Liver (tissue), 9 donors: ENCODE results near the gene SLC7A6. TPM values are rescaled to one million over a fixed set of nuclear protein-coding genes. Genes with fewer than 3 reads are reported as not detected.

Experiments used
- DNase-seq: peaks from one replicate; pipeline ENCODE4 v3.0.0-alpha.2; 2017; ENCODE audit warnings: low spot score
- H3K27ac ChIP-seq, 2 donors: one replicate each; pipeline ENCODE4 v1.7.0; 2013; ENCODE audit warnings: inconsistent platforms in 2 of 2, low read length in 2 of 2, control low read depth in 1 of 2, low read depth in 1 of 2, mild to moderate bottlenecking in 1 of 2
- H3K27me3 ChIP-seq, 4 donors: one replicate each; pipeline versions ENCODE4 v1.6.1 to v1.7.0; 2013; ENCODE audit warnings: low read length in 3 of 4, inconsistent platforms in 1 of 4, mild to moderate bottlenecking in 1 of 4, moderate library complexity in 1 of 4; ENCODE audit not compliant: control insufficient read depth in 4 of 4, insufficient read depth in 4 of 4
- H3K36me3 ChIP-seq, 4 donors: one replicate each; pipeline versions ENCODE4 v1.6.1 to v1.7.0; 2013; ENCODE audit warnings: low read length in 3 of 4, mild to moderate bottlenecking in 3 of 4, low read depth in 1 of 4, moderate library complexity in 1 of 4; ENCODE audit not compliant: control insufficient read depth in 4 of 4, insufficient read depth in 3 of 4
- H3K4me1 ChIP-seq, 4 donors: one replicate each; pipeline versions ENCODE4 v1.6.1 to v1.7.0; 2013; ENCODE audit warnings: low read length in 3 of 4, mild to moderate bottlenecking in 3 of 4, moderate library complexity in 1 of 4; ENCODE audit not compliant: control insufficient read depth in 4 of 4, insufficient read depth in 4 of 4
- H3K4me3 ChIP-seq, 3 donors: one replicate each; pipeline versions ENCODE4 v1.6.1 to v1.7.0; 2013; ENCODE audit warnings: low read length in 3 of 3, control low read depth in 1 of 3, low read depth in 1 of 3, mild to moderate bottlenecking in 1 of 3
- H3K9ac ChIP-seq, 2 donors: one replicate each; pipeline ENCODE4 v1.7.0; 2013; ENCODE audit warnings: low read length in 2 of 2, mild to moderate bottlenecking in 2 of 2, moderate library complexity in 2 of 2, control low read depth in 1 of 2, low read depth in 1 of 2
- H3K9me3 ChIP-seq, 4 donors: one replicate each; pipeline versions ENCODE4 v1.6.1 to v1.7.0; 2013; ENCODE audit warnings: low read length in 3 of 4; ENCODE audit not compliant: control insufficient read depth in 4 of 4
- ATF3 ChIP-seq: IDR thresholded peaks from 2 replicates; pipeline ENCODE4 v1.6.1; 2016; ENCODE audit warnings: antibody characterized with exemption
- CTCF ChIP-seq: fragments of 150-350 bp; IDR thresholded peaks from 2 replicates; pipeline ENCODE4 v1.5.1; 2017; ENCODE audit warnings: improper control_type of control experiment, low read depth, low read length; ENCODE audit not compliant: missing input control
- EGR1 ChIP-seq, 2 donors: IDR thresholded peaks; 2 replicates each; pipeline ENCODE4 v1.6.1; 2016 to 2018; ENCODE audit warnings: antibody characterized with exemption in 2 of 2, low read depth in 2 of 2
- FOXA1 ChIP-seq: IDR thresholded peaks from 2 replicates; pipeline ENCODE4 v1.6.1; 2016; ENCODE audit warnings: antibody characterized with exemption
- FOXA2 ChIP-seq: IDR thresholded peaks from 2 replicates; pipeline ENCODE4 v1.6.1; 2016; ENCODE audit warnings: antibody characterized with exemption
- GABPA ChIP-seq, 2 donors: IDR thresholded peaks in 1 of 2; conservative IDR thresholded peaks in 1 of 2; 2 replicates each; pipeline ENCODE4 v1.6.1; 2016; ENCODE audit warnings: antibody characterized with exemption in 2 of 2, mild to moderate bottlenecking in 1 of 2, moderate library complexity in 1 of 2
- HNF4A ChIP-seq, 2 donors: conservative IDR thresholded peaks; 2 replicates each; pipeline ENCODE4 v1.6.1; 2016; ENCODE audit warnings: antibody characterized with exemption in 2 of 2, mild to moderate bottlenecking in 2 of 2
- HNF4G ChIP-seq: IDR thresholded peaks from 2 replicates; pipeline ENCODE4 v1.6.1; 2016; ENCODE audit warnings: antibody characterized with exemption
- JUND ChIP-seq, 2 donors: IDR thresholded peaks; 2 replicates each; pipeline ENCODE4 v1.6.1; 2016; ENCODE audit warnings: antibody characterized with exemption in 2 of 2
- NR2F2 ChIP-seq: IDR thresholded peaks from 2 replicates; pipeline ENCODE4 v1.6.1; 2016; ENCODE audit warnings: antibody characterized with exemption
- RAD21 ChIP-seq, 2 donors: IDR thresholded peaks; 2 replicates each; pipeline ENCODE4 v1.6.1; 2016; ENCODE audit warnings: antibody characterized with exemption in 2 of 2, mild to moderate bottlenecking in 2 of 2
- REST ChIP-seq: IDR thresholded peaks from 2 replicates; pipeline ENCODE4 v1.6.1; 2016; ENCODE audit warnings: antibody characterized with exemption, mild to moderate bottlenecking
- RXRA ChIP-seq, 2 donors: IDR thresholded peaks; 2 replicates each; pipeline ENCODE4 v1.6.1; 2017 to 2018; ENCODE audit warnings: antibody characterized with exemption in 2 of 2, mild to moderate bottlenecking in 1 of 2
- SP1 ChIP-seq: IDR thresholded peaks from 2 replicates; pipeline ENCODE4 v1.6.1; 2018; ENCODE audit warnings: antibody characterized with exemption, mild to moderate bottlenecking
- TAF1 ChIP-seq: conservative IDR thresholded peaks from 2 replicates; pipeline ENCODE4 v1.6.1; 2016; ENCODE audit warnings: antibody characterized with exemption, mild to moderate bottlenecking
- YY1 ChIP-seq: IDR thresholded peaks from 2 replicates; pipeline ENCODE4 v1.6.1; 2016; ENCODE audit warnings: antibody characterized with exemption, mild to moderate bottlenecking
- ZBTB33 ChIP-seq: IDR thresholded peaks from 2 replicates; pipeline ENCODE4 v1.6.1; 2016; ENCODE audit warnings: antibody characterized with exemption
- WGBS: extraction: QIAGEN DNeasy Blood & Tissue Kit; methylation state at CpG from one replicate; pipeline ENCODE4 v1.1.7; 2013; 5-methylcytosine and 5-hydroxymethylcytosine counted together
- polyA plus RNA-seq, 2 donors: library from polyadenylated mRNA; stranded (reverse) in 1 of 2; unstranded in 1 of 2; fragments of 200-250 nt in 1 of 2; fragments of >200 nt in 1 of 2; fragmentation: Nextera tagmentation in 1 of 2; extraction: Ambion mirVana in 1 of 2; gene quantifications; one replicate each; pipeline versions ENCODE4 v1.2.1 to v1.2.3, GENCODE V29; 2013 to 2015
- total RNA-seq, 2 donors: library from RNA; depleted of rRNA; stranded (reverse); fragments of >200 nt; gene quantifications; one replicate each; pipeline ENCODE4 v1.2.3, GENCODE V29; 2014
- donor health status: healthy.
- donor health status: healthy.
- donor health status: healthy.
- donor health status: healthy.
- donor health status: healthy.

The SLC7A6 gene
- total and polyA plus RNA-seq, 4 donors = 1.2 to 4.9 (median 1.9) TPM

- no peak overlapping the region for H3K9ac ChIP-seq
- H3K27ac ChIP-seq = no peak overlapping the region
- DNase-seq = no peak
- peaks cover 9 to 38% (median 20%) of the 10 kb centered on the region in 4 donors for H3K36me3 ChIP-seq
- no peaks in the 10 kb centered on the region for H3K27me3 ChIP-seq
- peaks cover 18 to 73% (median 60%) of the 10 kb centered on the region in 4 donors for H3K4me1 ChIP-seq
- 87% methylated on average over 9 of the region's 9 CpGs for WGBS
- H3K4me3 ChIP-seq = no peak overlapping the region
- no peaks in the 10 kb centered on the region for H3K9me3 ChIP-seq
- no peak for TF ChIP-seq ATF3
- TF ChIP-seq NR2F2 = no peak
- no peak for TF ChIP-seq FOXA2
- no peak for TF ChIP-seq YY1
- no peak for TF ChIP-seq SP1
- no peak for TF ChIP-seq TAF1
- no peak for TF ChIP-seq CTCF
Observed at GRCh38 chr16:68230176-68230571, 34.2 kb upstream of the SLC7A6 start.

- Histone ChIP-seq H3K9me3 (no peaks in the 10 kb centered on the region), H3K27ac (no peak overlapping the region), H3K4me3 (no peak overlapping the region), H3K36me3 (peaks cover 9 to 38% (median 20%) of the 10 kb centered on the region in 4 donors), H3K9ac (no peak overlapping the region), H3K4me1 (peaks cover 18 to 73% (median 60%) of the 10 kb centered on the region in 4 donors), H3K27me3 (no peaks in the 10 kb centered on the region)
- 90% methylated on average over 12 of the region's 12 CpGs for WGBS
- TF ChIP-seq NR2F2 = no peak
- TF ChIP-seq CTCF = no peak
- TF ChIP-seq JUND (IDR thresholded peaks at IDR 0.05) = no peak
- no peak for TF ChIP-seq YY1
- no peak for TF ChIP-seq FOXA1
- no peak for TF ChIP-seq RAD21 (IDR thresholded peaks at IDR 0.05)
- no peak for TF ChIP-seq HNF4A (conservative IDR thresholded peaks at IDR 0.05)
- no peak for TF ChIP-seq ZBTB33
- TF ChIP-seq HNF4G = no peak
- TF ChIP-seq GABPA (IDR thresholded peaks at IDR 0.05 in 1 of 2, conservative IDR thresholded peaks at IDR 0.05 in 1 of 2) = no peak
- no peak for TF ChIP-seq EGR1 (IDR thresholded peaks at IDR 0.05; ENCODE audit: low read depth in 2 of 2)
- TF ChIP-seq TAF1 = no peak
- no peak for TF ChIP-seq RXRA (IDR thresholded peaks at IDR 0.05)
- TF ChIP-seq FOXA2 = no peak
- TF ChIP-seq REST = no peak
- no peak for DNase-seq
Observed at GRCh38 chr16:68230956-68231355, 33.4 kb upstream of the SLC7A6 start.
